ENCODE results near the gene SESTD1. TPM values are rescaled to one million over a fixed set of nuclear protein-coding genes. Genes with fewer than 3 reads are reported as not detected.

The SESTD1 gene
- total RNA-seq, 1 donor, result 14.2 TPM

DNA sequence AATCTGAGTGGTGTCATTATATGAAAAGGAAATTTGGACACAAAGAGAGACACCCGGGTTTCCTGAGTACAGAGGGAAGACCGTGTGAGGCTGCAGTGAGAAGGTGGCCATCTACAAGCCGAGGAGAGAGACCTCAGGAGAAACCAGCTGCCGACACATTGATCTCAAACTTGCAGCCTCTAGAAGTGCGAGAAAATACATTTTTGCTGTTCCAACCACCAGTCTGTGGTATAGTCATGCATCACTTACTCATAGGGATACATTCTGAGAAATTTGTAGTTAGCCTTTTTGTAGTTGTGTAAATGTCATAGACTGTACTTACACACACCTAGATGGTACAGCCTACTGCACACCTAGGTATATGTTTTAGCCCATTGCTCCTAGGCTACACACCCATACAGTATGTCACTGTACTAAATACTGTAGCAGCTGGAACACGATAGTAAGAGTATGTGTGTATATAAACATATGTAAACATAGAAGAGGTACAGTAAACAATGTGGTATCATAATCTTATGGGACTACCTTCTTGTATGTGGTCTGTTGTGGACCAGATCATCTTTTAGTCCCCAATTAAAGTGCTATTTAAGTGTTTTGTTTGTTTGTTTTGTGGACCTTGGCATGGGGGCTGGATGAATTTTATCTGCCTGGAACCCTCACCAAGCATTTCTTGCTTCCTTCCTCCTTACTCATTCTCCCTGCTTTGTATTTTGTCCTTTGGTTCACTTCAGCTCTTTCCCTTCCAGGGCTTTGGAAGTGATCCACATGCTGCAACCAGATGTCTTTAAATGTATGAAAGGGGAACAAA, 38.3 kb upstream of the SESTD1 start:
- no peak overlapping the region for H3K4me3 ChIP-seq (ENCODE audit: low read depth, low read length)
- TF ChIP-seq, protein P1, sequence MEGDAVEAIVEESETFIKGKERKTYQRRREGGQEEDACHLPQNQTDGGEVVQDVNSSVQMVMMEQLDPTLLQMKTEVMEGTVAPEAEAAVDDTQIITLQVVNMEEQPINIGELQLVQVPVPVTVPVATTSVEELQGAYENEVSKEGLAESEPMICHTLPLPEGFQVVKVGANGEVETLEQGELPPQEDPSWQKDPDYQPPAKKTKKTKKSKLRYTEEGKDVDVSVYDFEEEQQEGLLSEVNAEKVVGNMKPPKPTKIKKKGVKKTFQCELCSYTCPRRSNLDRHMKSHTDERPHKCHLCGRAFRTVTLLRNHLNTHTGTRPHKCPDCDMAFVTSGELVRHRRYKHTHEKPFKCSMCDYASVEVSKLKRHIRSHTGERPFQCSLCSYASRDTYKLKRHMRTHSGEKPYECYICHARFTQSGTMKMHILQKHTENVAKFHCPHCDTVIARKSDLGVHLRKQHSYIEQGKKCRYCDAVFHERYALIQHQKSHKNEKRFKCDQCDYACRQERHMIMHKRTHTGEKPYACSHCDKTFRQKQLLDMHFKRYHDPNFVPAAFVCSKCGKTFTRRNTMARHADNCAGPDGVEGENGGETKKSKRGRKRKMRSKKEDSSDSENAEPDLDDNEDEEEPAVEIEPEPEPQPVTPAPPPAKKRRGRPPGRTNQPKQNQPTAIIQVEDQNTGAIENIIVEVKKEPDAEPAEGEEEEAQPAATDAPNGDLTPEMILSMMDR (IDR thresholded peaks at IDR 0.05; ENCODE audit: insufficient read depth, low read depth, low read length), result no peak
- DNase-seq (ENCODE audit: low read depth), result peak; percentile 66

DNA sequence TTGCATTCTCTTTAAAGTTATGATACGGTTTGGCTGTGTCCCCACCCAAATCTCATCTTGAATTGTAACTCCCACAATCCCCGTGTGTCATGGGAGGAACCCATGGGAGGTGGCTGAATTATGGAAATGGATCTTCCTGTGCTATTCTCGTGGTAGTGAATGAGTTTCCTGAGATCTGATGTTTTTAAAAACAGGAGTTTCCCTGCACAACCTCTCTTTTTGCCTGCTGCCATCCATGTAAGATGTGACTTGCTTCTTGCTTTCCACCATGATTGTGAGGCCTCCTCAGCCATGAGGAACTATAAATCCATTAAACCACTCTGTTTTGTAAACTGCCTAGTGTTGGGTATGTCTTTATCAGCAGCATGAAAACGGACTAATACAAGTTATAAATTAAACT, 37.5 kb upstream of the SESTD1 start:
- TF ChIP-seq, protein P1 (IDR thresholded peaks at IDR 0.05; ENCODE audit: insufficient read depth, low read depth, low read length), result no peak
- no peak overlapping the region for H3K4me3 ChIP-seq (ENCODE audit: low read depth, low read length)
- no peak for DNase-seq (ENCODE audit: low read depth)

DNA sequence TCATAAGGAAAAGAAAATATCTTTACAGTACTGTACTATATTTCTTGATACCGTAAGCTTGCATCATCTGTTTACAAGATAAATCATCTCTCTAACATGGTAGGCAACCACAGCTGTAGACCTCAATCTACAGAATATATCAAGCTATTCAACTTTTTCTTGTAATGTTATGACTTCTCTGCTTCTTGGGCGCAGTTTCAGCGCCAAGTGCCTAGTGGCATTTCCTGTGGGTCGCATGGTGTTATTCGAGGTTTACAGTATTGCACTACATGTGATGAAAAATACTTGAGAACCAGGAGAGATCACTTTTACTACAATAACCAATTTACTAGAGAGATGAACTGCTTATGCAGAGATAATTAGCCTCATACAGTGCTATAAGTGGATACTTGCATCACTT, 34.0 kb upstream of the SESTD1 start:
- no peak overlapping the region for H3K4me3 ChIP-seq (ENCODE audit: low read depth, low read length)
- DNase-seq (ENCODE audit: low read depth), result no peak
- TF ChIP-seq, protein P1 (IDR thresholded peaks at IDR 0.05; ENCODE audit: insufficient read depth, low read depth, low read length), result no peak

DNA sequence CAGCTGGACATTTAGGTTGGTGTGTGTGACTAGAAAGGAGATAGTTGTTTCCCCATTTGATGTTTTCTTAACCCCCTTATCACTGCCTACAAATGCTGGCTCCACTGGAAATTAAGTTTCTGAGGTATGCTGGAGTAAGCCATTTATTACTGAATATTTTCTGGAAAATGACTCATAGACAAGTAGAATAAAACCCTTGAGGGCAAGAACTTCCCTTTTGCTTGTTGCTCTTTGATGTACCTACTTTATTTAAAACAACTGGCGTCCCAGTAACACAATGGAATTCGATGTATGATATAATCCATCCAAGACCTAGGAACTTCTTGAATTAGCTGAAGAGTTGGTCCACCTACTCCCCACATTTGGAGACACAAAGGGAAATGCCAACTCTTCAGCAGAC, 33.3 kb upstream of the SESTD1 start:
- TF ChIP-seq, protein P1 (IDR thresholded peaks at IDR 0.05; ENCODE audit: insufficient read depth, low read depth, low read length), result no peak
- no peak for DNase-seq (ENCODE audit: low read depth)

DNA sequence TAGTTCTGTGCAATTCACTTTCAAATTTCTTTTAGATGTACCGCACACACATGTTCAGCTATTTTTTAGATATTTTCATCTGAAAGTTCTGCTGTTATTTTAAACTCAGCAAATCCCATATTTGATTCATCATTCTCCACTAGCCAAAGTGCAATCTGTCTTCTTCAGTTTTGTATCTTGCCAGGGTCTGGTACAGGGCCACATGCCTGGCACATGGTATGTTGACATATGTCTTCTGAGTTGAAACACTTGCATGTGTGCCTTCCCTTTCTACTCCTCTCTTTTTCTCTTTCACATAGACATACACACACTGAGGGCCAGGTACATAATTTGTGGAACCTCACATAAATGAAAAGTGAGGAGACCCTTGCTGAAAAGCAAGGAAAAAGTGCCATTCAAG, 25.7 kb upstream of the SESTD1 start:
- H3K4me3 ChIP-seq (ENCODE audit: low read depth, low read length), result no peak overlapping the region
- DNase-seq (ENCODE audit: low read depth), result no peak
- TF ChIP-seq, protein P1 (IDR thresholded peaks at IDR 0.05; ENCODE audit: insufficient read depth, low read depth, low read length), result no peak

More for the DNA sequence above, 33.3 kb upstream of the SESTD1 start:
- no peak overlapping the region for H3K4me3 ChIP-seq (ENCODE audit: low read depth, low read length)

DNA sequence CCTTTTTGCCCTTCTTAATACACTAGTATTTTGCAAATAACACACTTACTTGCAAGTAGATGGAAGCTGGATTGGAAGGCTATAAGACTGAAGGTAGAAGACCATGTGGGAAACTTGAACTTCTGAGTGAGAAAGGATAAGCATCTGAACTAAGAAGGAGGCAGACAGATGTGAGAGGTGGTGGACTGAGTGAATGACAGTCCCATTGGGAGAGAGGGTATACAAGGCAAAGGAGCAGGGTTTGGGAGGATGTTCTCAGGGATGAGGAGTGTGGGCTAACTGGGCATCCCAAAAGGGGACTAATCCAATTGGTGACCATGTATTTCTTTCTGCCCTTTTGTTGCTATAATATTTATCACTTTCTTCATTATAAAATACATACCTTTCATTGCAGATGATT, 20.4 kb upstream of the SESTD1 start:
- no peak for DNase-seq (ENCODE audit: low read depth)
- TF ChIP-seq, protein P1 (IDR thresholded peaks at IDR 0.05; ENCODE audit: insufficient read depth, low read depth, low read length), result no peak
- H3K4me3 ChIP-seq (ENCODE audit: low read depth, low read length), result no peak overlapping the region
